Keratinocyte (primary cell): ENCODE measurements around the gene KCNA4. TPM values are rescaled to one million over a fixed set of nuclear protein-coding genes. Genes with fewer than 3 reads are reported as not detected.

Source experiments
- DNase-seq: peaks from one replicate; pipeline ENCODE4 v3.0.0-alpha.2; 2011; ENCODE audit warnings: low read depth, missing footprints, low spot score
- FAIRE-seq: peaks from 2 replicates; lab custom pipeline; 2011; peaks lifted over from hg19 to GRCh38; lab: Jason Lieb, UNC
- H2AFZ ChIP-seq: 2 replicates; pipeline ENCODE4 v1.6.0; 2012; ENCODE audit warnings: low read length, control low read depth, inconsistent platforms; ENCODE audit not compliant: control insufficient read depth
- H3K27ac ChIP-seq: 2 replicates; pipeline ENCODE4 v1.5.1; 2011; ENCODE audit warnings: low read length; ENCODE audit not compliant: control insufficient read depth, insufficient read depth
- H3K27me3 ChIP-seq: 3 replicates; pipeline ENCODE4 v1.6.0; 2011; ENCODE audit warnings: low read length; ENCODE audit not compliant: control insufficient read depth, insufficient read depth; ENCODE audit errors: extremely low read depth
- H3K36me3 ChIP-seq, 2 experiments: 2 replicates in 1 of 2; 3 replicates in 1 of 2; pipeline ENCODE4 v1.5.1; 2011; ENCODE audit warnings: low read length in 2 of 2, mild to moderate bottlenecking in 1 of 2; ENCODE audit not compliant: control insufficient read depth in 2 of 2, insufficient read depth in 2 of 2; ENCODE audit errors: extremely low read depth in 1 of 2
- H3K4me1 ChIP-seq: 3 replicates; pipeline ENCODE4 v1.5.1; 2011; ENCODE audit warnings: low read length; ENCODE audit not compliant: control insufficient read depth, insufficient read depth; ENCODE audit errors: extremely low read depth
- H3K4me2 ChIP-seq: 3 replicates; pipeline ENCODE4 v1.6.0; 2011; ENCODE audit warnings: low read depth, low read length; ENCODE audit not compliant: control insufficient read depth, insufficient read depth; ENCODE audit errors: extremely low read depth
- H3K4me3 ChIP-seq, 3 experiments: fragments of 200-600 bp in 1 of 3; sonication (generic) in 1 of 3; 2 replicates in 2 of 3; 3 replicates in 1 of 3; pipeline ENCODE4 v1.5.1; 2011 to 2016; ENCODE audit warnings: low read length in 3 of 3, mild to moderate bottlenecking in 3 of 3, control low read depth in 2 of 3, inconsistent platforms in 1 of 3, low read depth in 1 of 3, mixed read lengths in 1 of 3, mixed run types in 1 of 3, moderate library complexity in 1 of 3; ENCODE audit not compliant: control insufficient read depth in 2 of 3, insufficient read depth in 2 of 3; ENCODE audit errors: extremely low read depth in 1 of 3
- H3K79me2 ChIP-seq: 2 replicates; pipeline ENCODE4 v1.6.0; 2012; ENCODE audit warnings: low read length; ENCODE audit not compliant: control insufficient read depth, insufficient read depth
- H3K9ac ChIP-seq: 3 replicates; pipeline ENCODE4 v1.6.0; 2011; ENCODE audit warnings: low read length; ENCODE audit not compliant: control insufficient read depth, insufficient read depth; ENCODE audit errors: extremely low read depth
- H3K9me1 ChIP-seq: 3 replicates; pipeline ENCODE4 v1.6.0; 2011; ENCODE audit warnings: low read length; ENCODE audit not compliant: control insufficient read depth, insufficient read depth; ENCODE audit errors: extremely low read depth
- H3K9me3 ChIP-seq: 2 replicates; pipeline ENCODE4 v1.5.1; 2012; ENCODE audit warnings: low read depth, low read length; ENCODE audit not compliant: control insufficient read depth
- H4K20me1 ChIP-seq: 3 replicates; pipeline ENCODE4 v1.6.0; 2011; ENCODE audit warnings: low read length; ENCODE audit not compliant: control insufficient read depth, insufficient read depth; ENCODE audit errors: extremely low read depth
- EZH2 ChIP-seq: IDR thresholded peaks from one replicate; pipeline ENCODE4 v1.6.1; 2012; ENCODE audit warnings: inconsistent platforms, mild to moderate bottlenecking, low read length, moderate library complexity
- dilution Hi-C: fragments of 300-500 bp; cut with MboI; formaldehyde crosslinking; loops from one replicate; pipeline ENCODE4 v1.7.0; 2020; ENCODE audit warnings: low sequenced_read_pairs; ENCODE audit not compliant: extremely low pct_ligation_motif_present
- polyA plus RNA-seq, 5 experiments: library from polyadenylated mRNA; depleted of rRNA in 3 of 5; stranded (reverse) in 3 of 5; stranded (forward) in 1 of 5; unstranded in 1 of 5; fragments of >200 nt; gene quantifications; 1 replicate in 1 of 5; 2 replicates in 3 of 5; 3 replicates in 1 of 5; pipeline versions ENCODE4 v1.2.1 to v1.2.3, GENCODE V29; 2011 to 2012; ENCODE audit warnings: missing spikeins in 2 of 5, low read depth in 1 of 5, low replicate concordance in 1 of 5
- TF ChIP-seq, protein P1 (sequence below), 3 experiments: IDR thresholded peaks in 1 of 3; conservative IDR thresholded peaks in 1 of 3; optimal IDR thresholded peaks in 1 of 3; 2 replicates in 2 of 3; 3 replicates in 1 of 3; pipeline versions ENCODE3 to v1.5.1; 2011; ENCODE audit warnings: low read length in 3 of 3, mild to moderate bottlenecking in 3 of 3, moderate library complexity in 2 of 3, control low read depth in 1 of 3, inconsistent platforms in 1 of 3; ENCODE audit not compliant: insufficient read depth in 2 of 3; ENCODE audit errors: extremely low read depth in 1 of 3

KCNA4 gene
- polyA plus RNA-seq, 1 donor (not counting 4 experiments of a cell fraction or from before 2014, with no cell fraction given): not detected

DNA sequence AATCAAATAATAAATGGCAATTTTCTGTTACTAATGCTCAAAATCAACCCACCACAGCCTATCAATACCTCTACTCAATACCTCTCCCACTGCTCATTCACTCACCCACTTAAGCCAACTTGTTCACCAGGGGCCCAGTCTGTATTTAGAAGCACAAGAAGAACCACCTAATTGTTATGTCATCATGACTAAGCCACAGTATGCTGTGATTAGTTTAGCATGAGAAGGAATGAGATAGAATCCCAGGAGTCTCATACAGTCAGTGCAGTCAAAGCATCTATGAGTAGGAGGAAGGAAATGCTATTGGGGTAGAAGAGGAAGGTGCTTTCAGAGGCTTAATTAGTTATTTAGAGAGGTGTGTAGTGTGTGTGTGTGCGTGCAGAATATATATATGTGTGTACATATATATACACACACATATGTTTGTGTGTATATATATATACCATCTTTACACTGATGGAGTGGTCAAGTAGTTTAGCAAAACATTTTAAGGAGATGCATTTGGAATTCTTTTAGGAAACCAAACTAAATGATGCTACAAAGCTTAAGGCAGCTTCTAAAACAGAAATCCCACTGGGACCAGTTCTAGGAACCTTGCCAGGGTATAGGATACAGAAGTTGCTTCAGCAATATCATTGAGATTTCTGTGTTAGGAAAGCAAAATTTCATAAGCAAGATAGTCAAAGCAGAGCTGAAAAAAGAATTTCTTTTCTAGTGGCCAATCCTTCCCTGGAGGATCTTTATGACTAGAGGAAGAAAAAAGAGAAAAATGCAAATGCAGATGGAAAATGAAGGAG, 27.5 kb downstream of the KCNA4 start:
- H3K4me3 ChIP-seq: no peak overlapping the region
- H3K27ac ChIP-seq: no peak overlapping the region
- no peaks in the 10 kb centered on the region for H4K20me1 ChIP-seq
- H3K27me3 ChIP-seq: no peaks in the 10 kb centered on the region
- H2AFZ ChIP-seq: no peak overlapping the region
- H3K9ac ChIP-seq: no peak overlapping the region
- H3K9me3 ChIP-seq: no peaks in the 10 kb centered on the region
- no peak for FAIRE-seq
- no peak overlapping the region for H3K4me2 ChIP-seq
- no peaks in the 10 kb centered on the region for H3K4me1 ChIP-seq
- no peak for DNase-seq
- dilution Hi-C loops: no loop called here
- H3K36me3 ChIP-seq: no peaks in the 10 kb centered on the region
- no peaks in the 10 kb centered on the region for H3K79me2 ChIP-seq
- TF ChIP-seq, protein P1, sequence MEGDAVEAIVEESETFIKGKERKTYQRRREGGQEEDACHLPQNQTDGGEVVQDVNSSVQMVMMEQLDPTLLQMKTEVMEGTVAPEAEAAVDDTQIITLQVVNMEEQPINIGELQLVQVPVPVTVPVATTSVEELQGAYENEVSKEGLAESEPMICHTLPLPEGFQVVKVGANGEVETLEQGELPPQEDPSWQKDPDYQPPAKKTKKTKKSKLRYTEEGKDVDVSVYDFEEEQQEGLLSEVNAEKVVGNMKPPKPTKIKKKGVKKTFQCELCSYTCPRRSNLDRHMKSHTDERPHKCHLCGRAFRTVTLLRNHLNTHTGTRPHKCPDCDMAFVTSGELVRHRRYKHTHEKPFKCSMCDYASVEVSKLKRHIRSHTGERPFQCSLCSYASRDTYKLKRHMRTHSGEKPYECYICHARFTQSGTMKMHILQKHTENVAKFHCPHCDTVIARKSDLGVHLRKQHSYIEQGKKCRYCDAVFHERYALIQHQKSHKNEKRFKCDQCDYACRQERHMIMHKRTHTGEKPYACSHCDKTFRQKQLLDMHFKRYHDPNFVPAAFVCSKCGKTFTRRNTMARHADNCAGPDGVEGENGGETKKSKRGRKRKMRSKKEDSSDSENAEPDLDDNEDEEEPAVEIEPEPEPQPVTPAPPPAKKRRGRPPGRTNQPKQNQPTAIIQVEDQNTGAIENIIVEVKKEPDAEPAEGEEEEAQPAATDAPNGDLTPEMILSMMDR (optimal IDR thresholded peaks at IDR 0.05 in 1 of 3, IDR thresholded peaks at IDR 0.05 in 1 of 3, conservative IDR thresholded peaks at IDR 0.05 in 1 of 3; ENCODE audit: extremely low read depth in 1 of 3, insufficient read depth in 2 of 3, low read length in 3 of 3): no peak
- TF ChIP-seq EZH2: no peak
- H3K9me1 ChIP-seq: no peaks in the 10 kb centered on the region

GRCh38 chr11:29985248-29985647, 31.6 kb downstream of the KCNA4 start:
- Histone ChIP-seq H3K9me1 (no peaks in the 10 kb centered on the region), H3K27me3 (no peaks in the 10 kb centered on the region), H3K4me3 (no peak overlapping the region), H3K9me3 (no peaks in the 10 kb centered on the region), H3K9ac (no peak overlapping the region), H3K27ac (no peak overlapping the region), H3K36me3 (no peaks in the 10 kb centered on the region), H4K20me1 (no peaks in the 10 kb centered on the region), H3K79me2 (no peaks in the 10 kb centered on the region), H3K4me1 (no peaks in the 10 kb centered on the region), H3K4me2 (no peak overlapping the region), H2AFZ (no peak overlapping the region)
- FAIRE-seq: no peak
- TF ChIP-seq EZH2: no peak
- dilution Hi-C loops: no loop called here
- no peak for DNase-seq
